Measurements from ENCODE around the gene ANXA10.

The ANXA10 gene

GRCh38 chr4:168141733-168142132 lies 49.4 kb downstream of the ANXA10 start:
- TF ChIP-seq TAF1 (IDR thresholded peaks at IDR 0.05; ENCODE audit: borderline replicate concordance, insufficient read depth, low read length) (no peak), FOXP2 (optimal IDR thresholded peaks at IDR 0.05; ENCODE audit: borderline replicate concordance, extremely low read depth, extremely low read length, insufficient read depth) (no peak), SIN3A (IDR thresholded peaks at IDR 0.05; ENCODE audit: borderline replicate concordance, insufficient read depth, low read length) (no peak), POLR2AphosphoS5 (IDR thresholded peaks at IDR 0.05; ENCODE audit: low read depth, low read length) (no peak), REST (IDR thresholded peaks at IDR 0.05; ENCODE audit: insufficient read depth in 1 of 2, low read depth in 2 of 2, low read length in 2 of 2) (no peak)

GRCh38 chr4:168143601-168144000 lies 51.3 kb downstream of the ANXA10 start:
- TF ChIP-seq SIN3A (IDR thresholded peaks at IDR 0.05; ENCODE audit: borderline replicate concordance, insufficient read depth, low read length) (no peak), TAF1 (IDR thresholded peaks at IDR 0.05; ENCODE audit: borderline replicate concordance, insufficient read depth, low read length) (no peak), REST (IDR thresholded peaks at IDR 0.05; ENCODE audit: insufficient read depth in 1 of 2, low read depth in 2 of 2, low read length in 2 of 2) (no peak), FOXP2 (optimal IDR thresholded peaks at IDR 0.05; ENCODE audit: borderline replicate concordance, extremely low read depth, extremely low read length, insufficient read depth) (no peak), POLR2AphosphoS5 (IDR thresholded peaks at IDR 0.05; ENCODE audit: low read depth, low read length) (no peak)

- TF ChIP-seq REST (IDR thresholded peaks at IDR 0.05; ENCODE audit: insufficient read depth in 1 of 2, low read depth in 2 of 2, low read length in 2 of 2) (no peak), SIN3A (IDR thresholded peaks at IDR 0.05; ENCODE audit: borderline replicate concordance, insufficient read depth, low read length) (no peak), POLR2AphosphoS5 (IDR thresholded peaks at IDR 0.05; ENCODE audit: low read depth, low read length) (no peak), TAF1 (IDR thresholded peaks at IDR 0.05; ENCODE audit: borderline replicate concordance, insufficient read depth, low read length) (no peak), FOXP2 (optimal IDR thresholded peaks at IDR 0.05; ENCODE audit: borderline replicate concordance, extremely low read depth, extremely low read length, insufficient read depth) (no peak)
Observed at GRCh38 chr4:168150420-168151050, 58.2 kb downstream of the ANXA10 start.

GRCh38 chr4:168151327-168151726 lies 59.0 kb downstream of the ANXA10 start:
- TF ChIP-seq REST (IDR thresholded peaks at IDR 0.05; ENCODE audit: insufficient read depth in 1 of 2, low read depth in 2 of 2, low read length in 2 of 2) (no peak), POLR2AphosphoS5 (IDR thresholded peaks at IDR 0.05; ENCODE audit: low read depth, low read length) (no peak), FOXP2 (optimal IDR thresholded peaks at IDR 0.05; ENCODE audit: borderline replicate concordance, extremely low read depth, extremely low read length, insufficient read depth) (no peak), TAF1 (IDR thresholded peaks at IDR 0.05; ENCODE audit: borderline replicate concordance, insufficient read depth, low read length) (no peak), SIN3A (IDR thresholded peaks at IDR 0.05; ENCODE audit: borderline replicate concordance, insufficient read depth, low read length) (no peak)

Measured in PFSK-1 (cell line).